COLO829 (cell line): ENCODE measurements around the gene OR52E6.

Source experiments
- DNase-seq: peaks from one replicate; pipeline ENCODE4 v3.0.0; 2012; ENCODE audit warnings: low spot score

OR52E6 gene

GRCh38 chr11:5796541-5796940, 45.2 kb downstream of the OR52E6 start:
- no peak for DNase-seq

DNA sequence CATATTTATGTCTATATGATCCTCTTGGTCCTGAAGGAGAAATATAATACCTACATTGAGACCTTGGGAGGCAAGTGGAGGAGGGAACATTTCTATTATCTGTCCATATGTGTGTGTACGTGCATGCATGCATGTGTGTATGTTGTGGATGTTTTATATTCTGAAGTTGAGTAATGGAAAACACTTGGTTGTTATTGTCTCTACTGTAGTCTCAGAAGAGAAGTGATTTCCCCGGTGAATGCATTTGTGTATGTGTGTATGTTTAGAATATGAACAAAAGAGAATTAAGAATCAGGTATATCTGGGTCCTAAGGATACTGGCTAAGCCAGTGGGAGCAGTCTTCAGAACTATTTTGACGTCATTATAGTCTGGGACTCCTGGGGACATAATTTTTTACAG, 50.5 kb downstream of the OR52E6 start, which contains the start of gene OR52N1:
TSS of gene OR52N1 (minus strand) at position 101 of the 400 bp plus-strand sequence. CDS start 2,449 bp downstream, outside the sequence.
- no peak for DNase-seq
